ENCODE data around the gene BAIAP2. TPM values are rescaled to one million over a fixed set of nuclear protein-coding genes. Genes with fewer than 3 reads are reported as not detected.

BAIAP2 gene
- total and polyA plus RNA-seq, 9 donors, result 12.0 to 80.6 (median 23.2) TPM

GRCh38 chr17:81002013-81002384 lies 33.0 kb upstream of the BAIAP2 start:
- no peak overlapping the region for H3K27ac ChIP-seq
- intact Hi-C loops (cut with DNase I), result no loop called here
- H3K4me1 ChIP-seq (ENCODE audit: insufficient read depth), result peaks cover 8% of the 10 kb centered on the region
- no peak overlapping the region for H3K4me3 ChIP-seq
- no peaks in the 10 kb centered on the region for H3K9me3 ChIP-seq
- no peaks in the 10 kb centered on the region for H3K27me3 ChIP-seq
- WGBS, 3 donors, result 59 to 68% (median 66%) methylated on average over 10 of the region's 10 CpGs
- peak in 1 of 5 donors; percentile 16 for DNase-seq
- no peak for TF ChIP-seq CTCF (IDR thresholded peaks at IDR 0.05)
- no peak for TF ChIP-seq EP300 (IDR thresholded peaks at IDR 0.05)
- no peak for TF ChIP-seq POLR2A (IDR thresholded peaks at IDR 0.05)
- no peaks in the 10 kb centered on the region for H3K36me3 ChIP-seq

GRCh38 chr17:81002409-81003361 lies 32.3 kb upstream of the BAIAP2 start:
- H3K9me3 ChIP-seq, result no peaks in the 10 kb centered on the region
- WGBS, 3 donors, result 34 to 37% (median 35%) methylated on average over 21 of the region's 21 CpGs
- H3K36me3 ChIP-seq, result no peaks in the 10 kb centered on the region
- TF ChIP-seq CTCF (IDR thresholded peaks at IDR 0.05) (no peak), EP300 (IDR thresholded peaks at IDR 0.05) (no peak), POLR2A (IDR thresholded peaks at IDR 0.05) (no peak)
- intact Hi-C loops (cut with DNase I), result no loop called here
- peaks cover 8% of the 10 kb centered on the region for H3K4me1 ChIP-seq (ENCODE audit: insufficient read depth)
- no peak overlapping the region for H3K27ac ChIP-seq
- H3K4me3 ChIP-seq, result no peak overlapping the region
- H3K27me3 ChIP-seq, result no peaks in the 10 kb centered on the region
- peak; percentile 62 to 78 (median 74) for DNase-seq

- peak in 1 of 5 donors; percentile 41 for DNase-seq
- 2 to 5% (median 2%) methylated on average over 28 to 72 of the region's 72 CpGs for WGBS, 3 donors
Observed at GRCh38 chr17:81003711-81004475, 31.1 kb upstream of the BAIAP2 start.

More at GRCh38 chr17:81003711-81004475, 31.1 kb upstream of the BAIAP2 start:
- Histone ChIP-seq H3K36me3 (no peaks in the 10 kb centered on the region), H3K4me1 (ENCODE audit: insufficient read depth) (peaks cover 8% of the 10 kb centered on the region), H3K27me3 (no peaks in the 10 kb centered on the region), H3K9me3 (no peaks in the 10 kb centered on the region), H3K27ac (no peak overlapping the region), H3K4me3 (peak overlapping the region; percentile 24)
- TF ChIP-seq CTCF (IDR thresholded peaks at IDR 0.05), result no peak
- TF ChIP-seq EP300 (IDR thresholded peaks at IDR 0.05), result no peak
- no peak for TF ChIP-seq POLR2A (IDR thresholded peaks at IDR 0.05)
- intact Hi-C loops (cut with DNase I), result no loop called here
